ENCODE data around the gene TOX4.

The TOX4 gene

GRCh38 chr14:21506557-21506956 lies 29.6 kb downstream of the TOX4 start:
- Histone ChIP-seq H3K27ac (no peak overlapping the region), H3K4me2 (ENCODE audit: low read length) (no peak overlapping the region), H2AFZ (no peak overlapping the region), H3K4me3 (ENCODE audit: low read depth, low read length) (no peak overlapping the region), H3K27me3 (ENCODE audit: control insufficient read depth, insufficient read depth, low read length) (no peaks in the 10 kb centered on the region), H3K4me1 (peaks cover 4% of the 10 kb centered on the region), H3K9me3 (ENCODE audit: control insufficient read depth, low read length) (no peaks in the 10 kb centered on the region), H3K9ac (no peak overlapping the region), H3K79me2 (peaks cover 32% of the 10 kb centered on the region), H3K36me3 (ENCODE audit: control insufficient read depth, insufficient read depth, low read length) (no peaks in the 10 kb centered on the region)
- TF ChIP-seq CTCF (IDR thresholded peaks at IDR 0.05): no peak

- Histone ChIP-seq H3K4me1 (peaks cover 4% of the 10 kb centered on the region), H3K27ac (no peak overlapping the region), H3K9me3 (ENCODE audit: control insufficient read depth, low read length) (no peaks in the 10 kb centered on the region), H3K4me2 (ENCODE audit: low read length) (peak overlapping the region; percentile 65), H3K36me3 (ENCODE audit: control insufficient read depth, insufficient read depth, low read length) (no peaks in the 10 kb centered on the region), H3K79me2 (peaks cover 32% of the 10 kb centered on the region), H3K9ac (no peak overlapping the region), H3K27me3 (ENCODE audit: control insufficient read depth, insufficient read depth, low read length) (no peaks in the 10 kb centered on the region), H2AFZ (no peak overlapping the region), H3K4me3 (ENCODE audit: low read depth, low read length) (peak overlapping the region; percentile 78)
- no peak for TF ChIP-seq CTCF (IDR thresholded peaks at IDR 0.05)
These were observed 32.6 kb downstream of the TOX4 start for GRCh38 chr14:21509432-21510143.

DNA sequence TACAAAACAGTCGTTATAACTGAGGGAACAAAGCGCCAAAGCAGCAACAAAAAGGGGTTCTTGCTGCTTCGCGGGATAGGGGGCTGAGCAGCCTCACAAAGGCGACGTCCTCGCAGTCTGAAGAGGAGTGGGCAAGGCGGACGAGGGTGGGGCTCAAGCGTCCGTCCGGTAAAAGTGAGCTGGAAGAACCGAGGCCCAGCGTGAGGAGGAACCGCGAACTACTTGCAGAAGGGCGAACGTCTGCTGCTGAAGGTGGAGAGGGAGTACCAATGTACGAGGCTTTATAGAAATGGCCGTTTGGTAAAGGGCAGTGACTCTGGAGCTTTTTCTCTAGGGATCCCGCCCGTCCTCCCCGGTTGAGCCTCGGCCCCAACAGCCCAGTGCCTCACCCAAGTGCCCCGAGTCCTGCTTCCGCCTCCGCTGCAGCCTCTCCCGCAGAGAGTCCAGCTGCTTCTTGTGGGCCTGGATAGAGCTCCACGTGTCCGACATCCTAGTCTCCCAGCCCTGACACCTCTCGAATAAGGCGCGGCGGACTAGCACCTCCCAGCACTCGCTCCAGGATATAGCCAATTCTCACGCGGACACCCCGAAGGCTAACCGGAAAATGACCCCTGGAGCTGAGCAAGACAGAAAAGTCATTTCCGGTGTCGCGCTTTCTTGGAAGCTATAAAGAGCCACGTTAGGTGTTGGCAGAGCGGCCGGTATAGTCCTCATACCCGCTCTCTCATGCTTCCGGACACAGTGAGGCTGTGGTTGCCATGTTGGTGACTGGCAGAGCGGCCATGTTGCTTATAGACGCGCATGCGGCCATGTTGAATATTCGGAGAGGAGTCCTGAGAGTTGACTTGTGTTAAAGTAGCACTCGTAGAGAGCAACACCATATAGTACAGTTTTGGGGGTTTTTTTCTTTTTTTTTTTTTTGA lies 34.0 kb downstream of the TOX4 start, which contains the start of gene METTL3:
Gene METTL3, minus strand, starts transcription at position 606 of the 923 bp plus-strand sequence. Its CDS starts 117 bp downstream, at position 489.
- Histone ChIP-seq H3K4me3 (ENCODE audit: low read depth, low read length) (peak within 1 kb of the TSS; percentile 78), H3K27ac (peak within 1 kb of the TSS; percentile 69), H3K9me3 (ENCODE audit: control insufficient read depth, low read length) (no peaks in the 10 kb centered on the region), H3K27me3 (ENCODE audit: control insufficient read depth, insufficient read depth, low read length) (no peaks in the 10 kb centered on the region), H3K9ac (peak within 1 kb of the TSS; percentile 57), H3K4me2 (ENCODE audit: low read length) (peak within 1 kb of the TSS; percentile 65), H2AFZ (peak within 1 kb of the TSS; percentile 79), H3K79me2 (peaks cover 32% of the 10 kb centered on the region), H3K36me3 (ENCODE audit: control insufficient read depth, insufficient read depth, low read length) (no peaks in the 10 kb centered on the region), H3K4me1 (peaks cover 4% of the 10 kb centered on the region)
- no peak for TF ChIP-seq CTCF (IDR thresholded peaks at IDR 0.05)

- Histone ChIP-seq H3K4me1 (peaks cover 4% of the 10 kb centered on the region), H3K27ac (no peak overlapping the region), H3K27me3 (ENCODE audit: control insufficient read depth, insufficient read depth, low read length) (no peaks in the 10 kb centered on the region), H3K36me3 (ENCODE audit: control insufficient read depth, insufficient read depth, low read length) (no peaks in the 10 kb centered on the region), H3K4me3 (ENCODE audit: low read depth, low read length) (no peak overlapping the region), H3K4me2 (ENCODE audit: low read length) (no peak overlapping the region), H2AFZ (peak overlapping the region; percentile 16), H3K79me2 (peaks cover 8% of the 10 kb centered on the region), H3K9me3 (ENCODE audit: control insufficient read depth, low read length) (no peaks in the 10 kb centered on the region), H3K9ac (no peak overlapping the region)
- no peak for TF ChIP-seq CTCF (IDR thresholded peaks at IDR 0.05)
These were observed 37.3 kb downstream of the TOX4 start for GRCh38 chr14:21514341-21514740.
